ENCODE measurements around the gene PLA2G6.
"Not testable (repeated sequence)": the region's sequence is repeated elsewhere in the genome, so short reads cannot be mapped to it uniquely, and the experiment has no call there.

Gene PLA2G6

GRCh38 chr22:38190581-38190980, 9.0 kb upstream of the PLA2G6 start:
- H3K27me3 ChIP-seq (ENCODE audit: control insufficient read depth, insufficient read depth, low read length, poor library complexity, severe bottlenecking) = no peaks in the 10 kb centered on the region
- no peak overlapping the region for H3K4me3 ChIP-seq (ENCODE audit: insufficient read depth, low read depth, low read length)
- H3K36me3 ChIP-seq (ENCODE audit: control insufficient read depth, insufficient read depth, low read length) = no peaks in the 10 kb centered on the region
- no peak overlapping the region for H3K27ac ChIP-seq (ENCODE audit: insufficient read depth, low read depth, low read length, poor library complexity, severe bottlenecking)
- no peaks in the 10 kb centered on the region for H3K9me3 ChIP-seq (ENCODE audit: control insufficient read depth, low read length)
- H3K4me1 ChIP-seq (ENCODE audit: control insufficient read depth, insufficient read depth, low read length) = no peaks in the 10 kb centered on the region
- WGBS, 2 experiments = 86 to 87% methylated on average over 4 of the region's 6 CpGs

DNA sequence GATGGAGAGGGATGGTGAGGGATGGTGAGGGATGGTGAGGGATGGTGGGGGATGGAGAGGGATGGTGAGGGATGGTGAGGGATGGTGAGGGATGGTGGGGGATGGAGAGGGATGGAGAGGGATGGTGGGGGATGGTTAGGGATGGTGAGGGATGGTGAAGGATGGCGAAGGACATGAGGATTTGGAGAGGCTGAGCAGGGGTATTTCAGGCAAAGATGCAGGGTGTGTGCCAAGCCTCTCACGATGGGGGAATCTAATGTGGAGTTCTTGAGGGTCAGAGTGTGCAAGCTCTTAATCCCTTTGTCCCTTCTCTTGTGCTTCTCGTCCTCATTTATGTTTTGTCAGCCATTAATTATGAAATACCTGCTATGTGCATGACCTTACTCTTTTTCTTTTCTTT, 7.5 kb upstream of the PLA2G6 start:
- Histone ChIP-seq H3K36me3 (ENCODE audit: control insufficient read depth, insufficient read depth, low read length) (no peaks in the 10 kb centered on the region), H3K4me1 (ENCODE audit: control insufficient read depth, insufficient read depth, low read length) (no peaks in the 10 kb centered on the region), H3K27me3 (ENCODE audit: control insufficient read depth, insufficient read depth, low read length, poor library complexity, severe bottlenecking) (no peaks in the 10 kb centered on the region), H3K9me3 (ENCODE audit: control insufficient read depth, low read length) (no peaks in the 10 kb centered on the region), H3K4me3 (ENCODE audit: insufficient read depth, low read depth, low read length) (no peak overlapping the region), H3K27ac (ENCODE audit: insufficient read depth, low read depth, low read length, poor library complexity, severe bottlenecking) (no peak overlapping the region)
- 90 to 91% methylated on average over 3 of the region's 3 CpGs for WGBS, 2 experiments

- no peaks in the 10 kb centered on the region for H3K27me3 ChIP-seq (ENCODE audit: control insufficient read depth, insufficient read depth, low read length, poor library complexity, severe bottlenecking)
- H3K4me3 ChIP-seq (ENCODE audit: insufficient read depth, low read depth, low read length) = no peak overlapping the region
- no peaks in the 10 kb centered on the region for H3K36me3 ChIP-seq (ENCODE audit: control insufficient read depth, insufficient read depth, low read length)
- no peak overlapping the region for H3K27ac ChIP-seq (ENCODE audit: insufficient read depth, low read depth, low read length, poor library complexity, severe bottlenecking)
- no peaks in the 10 kb centered on the region for H3K9me3 ChIP-seq (ENCODE audit: control insufficient read depth, low read length)
- WGBS, 2 experiments = 90 to 92% methylated on average over 10 of the region's 10 CpGs
- no peaks in the 10 kb centered on the region for H3K4me1 ChIP-seq (ENCODE audit: control insufficient read depth, insufficient read depth, low read length)
These were observed 6.0 kb upstream of the PLA2G6 start for GRCh38 chr22:38187413-38188212.

- Histone ChIP-seq H3K27me3 (ENCODE audit: control insufficient read depth, insufficient read depth, low read length, poor library complexity, severe bottlenecking) (no peaks in the 10 kb centered on the region), H3K36me3 (ENCODE audit: control insufficient read depth, insufficient read depth, low read length) (no peaks in the 10 kb centered on the region), H3K4me3 (ENCODE audit: insufficient read depth, low read depth, low read length) (no peak overlapping the region), H3K9me3 (ENCODE audit: control insufficient read depth, low read length) (no peaks in the 10 kb centered on the region), H3K4me1 (ENCODE audit: control insufficient read depth, insufficient read depth, low read length) (no peaks in the 10 kb centered on the region), H3K27ac (ENCODE audit: insufficient read depth, low read depth, low read length, poor library complexity, severe bottlenecking) (no peak overlapping the region)
- 83 to 84% methylated on average over 5 of the region's 5 CpGs for WGBS, 2 experiments
These were observed 4.8 kb upstream of the PLA2G6 start for GRCh38 chr22:38186429-38186828.

- no peaks in the 10 kb centered on the region for H3K27me3 ChIP-seq (ENCODE audit: control insufficient read depth, insufficient read depth, low read length, poor library complexity, severe bottlenecking)
- no peak overlapping the region for H3K27ac ChIP-seq (ENCODE audit: insufficient read depth, low read depth, low read length, poor library complexity, severe bottlenecking)
- H3K36me3 ChIP-seq (ENCODE audit: control insufficient read depth, insufficient read depth, low read length) = no peaks in the 10 kb centered on the region
- H3K9me3 ChIP-seq (ENCODE audit: control insufficient read depth, low read length) = no peaks in the 10 kb centered on the region
- H3K4me1 ChIP-seq (ENCODE audit: control insufficient read depth, insufficient read depth, low read length) = no peaks in the 10 kb centered on the region
- no peak overlapping the region for H3K4me3 ChIP-seq (ENCODE audit: insufficient read depth, low read depth, low read length)
- WGBS, 2 experiments = 74 to 79% methylated on average over 7 of the region's 7 CpGs
These were observed 3.2 kb upstream of the PLA2G6 start for GRCh38 chr22:38184788-38185187.

- H3K4me1 ChIP-seq (ENCODE audit: control insufficient read depth, insufficient read depth, low read length) = peaks cover 8% of the 10 kb centered on the region
- peak overlapping the region; percentile 76 for H3K27ac ChIP-seq (ENCODE audit: insufficient read depth, low read depth, low read length, poor library complexity, severe bottlenecking)
- no peaks in the 10 kb centered on the region for H3K36me3 ChIP-seq (ENCODE audit: control insufficient read depth, insufficient read depth, low read length)
- 49 to 55% methylated on average over 14 of the region's 14 CpGs for WGBS, 2 experiments
- no peaks in the 10 kb centered on the region for H3K27me3 ChIP-seq (ENCODE audit: control insufficient read depth, insufficient read depth, low read length, poor library complexity, severe bottlenecking)
- H3K4me3 ChIP-seq (ENCODE audit: insufficient read depth, low read depth, low read length) = peak overlapping the region; percentile 70
- H3K9me3 ChIP-seq (ENCODE audit: control insufficient read depth, low read length) = no peaks in the 10 kb centered on the region
These were observed 683 bp downstream of the PLA2G6 start for GRCh38 chr22:38180841-38181452.

DNA sequence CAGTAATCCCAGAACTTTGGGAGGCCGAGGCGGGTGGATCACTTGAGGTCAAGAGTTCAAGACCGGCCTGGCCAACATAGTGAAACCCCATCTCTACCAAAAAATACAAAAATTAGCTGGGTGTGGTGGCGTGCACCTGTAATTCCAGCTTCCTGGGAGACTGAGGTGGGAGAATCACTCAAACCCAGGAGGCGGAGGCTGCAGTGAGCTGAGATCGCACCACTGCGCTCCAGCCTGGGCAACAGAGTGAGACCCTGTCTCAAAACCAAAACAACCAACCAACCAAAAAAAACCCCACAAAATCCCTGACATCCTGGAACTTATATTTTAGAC, 3.1 kb downstream of the PLA2G6 start:
- H3K36me3 ChIP-seq (ENCODE audit: control insufficient read depth, insufficient read depth, low read length); H3K27me3 ChIP-seq (ENCODE audit: control insufficient read depth, insufficient read depth, low read length, poor library complexity, severe bottlenecking); H3K27ac ChIP-seq (ENCODE audit: insufficient read depth, low read depth, low read length, poor library complexity, severe bottlenecking); H3K4me1 ChIP-seq (ENCODE audit: control insufficient read depth, insufficient read depth, low read length); H3K4me3 ChIP-seq (ENCODE audit: insufficient read depth, low read depth, low read length); H3K9me3 ChIP-seq (ENCODE audit: control insufficient read depth, low read length): not testable (repeated sequence)
- WGBS, 2 experiments = 93 to 96% methylated on average over 7 of the region's 7 CpGs

GRCh38 chr22:38177926-38178604, 3.6 kb downstream of the PLA2G6 start:
- Histone ChIP-seq H3K27ac (ENCODE audit: insufficient read depth, low read depth, low read length, poor library complexity, severe bottlenecking) (peak overlapping the region; percentile 6), H3K9me3 (ENCODE audit: control insufficient read depth, low read length) (no peaks in the 10 kb centered on the region), H3K4me3 (ENCODE audit: insufficient read depth, low read depth, low read length) (no peak overlapping the region), H3K27me3 (ENCODE audit: control insufficient read depth, insufficient read depth, low read length, poor library complexity, severe bottlenecking) (no peaks in the 10 kb centered on the region), H3K36me3 (ENCODE audit: control insufficient read depth, insufficient read depth, low read length) (no peaks in the 10 kb centered on the region), H3K4me1 (ENCODE audit: control insufficient read depth, insufficient read depth, low read length) (peaks cover 8% of the 10 kb centered on the region)
- 56 to 60% methylated on average over 15 of the region's 15 CpGs for WGBS, 2 experiments

GRCh38 chr22:38177571-38177925, 4.1 kb downstream of the PLA2G6 start:
- peak overlapping the region; percentile 6 for H3K27ac ChIP-seq (ENCODE audit: insufficient read depth, low read depth, low read length, poor library complexity, severe bottlenecking)
- H3K36me3 ChIP-seq (ENCODE audit: control insufficient read depth, insufficient read depth, low read length); H3K9me3 ChIP-seq (ENCODE audit: control insufficient read depth, low read length); H3K4me3 ChIP-seq (ENCODE audit: insufficient read depth, low read depth, low read length); H3K27me3 ChIP-seq (ENCODE audit: control insufficient read depth, insufficient read depth, low read length, poor library complexity, severe bottlenecking); H3K4me1 ChIP-seq (ENCODE audit: control insufficient read depth, insufficient read depth, low read length): not testable (repeated sequence)
- WGBS, 2 experiments = 91 to 93% methylated on average over 9 of the region's 9 CpGs

GRCh38 chr22:38177044-38177443, 4.6 kb downstream of the PLA2G6 start:
- H3K27ac ChIP-seq (ENCODE audit: insufficient read depth, low read depth, low read length, poor library complexity, severe bottlenecking) = no peak overlapping the region
- H3K36me3 ChIP-seq (ENCODE audit: control insufficient read depth, insufficient read depth, low read length) = no peaks in the 10 kb centered on the region
- no peaks in the 10 kb centered on the region for H3K9me3 ChIP-seq (ENCODE audit: control insufficient read depth, low read length)
- H3K4me3 ChIP-seq (ENCODE audit: insufficient read depth, low read depth, low read length) = no peak overlapping the region
- 92 to 97% methylated on average over 4 of the region's 4 CpGs for WGBS, 2 experiments
- H3K4me1 ChIP-seq (ENCODE audit: control insufficient read depth, insufficient read depth, low read length) = peaks cover 8% of the 10 kb centered on the region
- no peaks in the 10 kb centered on the region for H3K27me3 ChIP-seq (ENCODE audit: control insufficient read depth, insufficient read depth, low read length, poor library complexity, severe bottlenecking)
